Measurements from ENCODE around the gene DENND2C.

The DENND2C gene

DNA sequence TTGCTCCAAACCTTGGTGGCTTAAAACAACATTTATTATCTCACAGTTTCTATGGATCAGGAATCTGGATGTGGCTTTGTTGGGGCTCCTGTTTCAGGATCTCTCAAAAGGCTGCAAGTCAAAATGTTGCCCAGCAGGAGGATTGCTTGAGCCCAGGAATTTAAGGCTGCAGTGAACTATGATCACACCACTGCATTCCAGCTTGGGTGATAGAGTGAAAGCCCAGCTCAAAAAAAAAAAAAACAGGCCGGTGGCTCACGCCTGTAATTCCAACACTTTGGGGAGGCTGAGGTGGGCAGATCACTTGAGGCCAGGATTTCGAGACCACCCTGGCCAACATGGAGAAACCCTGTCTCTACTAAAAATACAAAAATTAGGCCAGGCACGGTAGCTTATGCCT lies 118.4 kb downstream of the DENND2C start:
- no peak for DNase-seq (ENCODE audit: low spot score)
- TF ChIP-seq, protein P1, sequence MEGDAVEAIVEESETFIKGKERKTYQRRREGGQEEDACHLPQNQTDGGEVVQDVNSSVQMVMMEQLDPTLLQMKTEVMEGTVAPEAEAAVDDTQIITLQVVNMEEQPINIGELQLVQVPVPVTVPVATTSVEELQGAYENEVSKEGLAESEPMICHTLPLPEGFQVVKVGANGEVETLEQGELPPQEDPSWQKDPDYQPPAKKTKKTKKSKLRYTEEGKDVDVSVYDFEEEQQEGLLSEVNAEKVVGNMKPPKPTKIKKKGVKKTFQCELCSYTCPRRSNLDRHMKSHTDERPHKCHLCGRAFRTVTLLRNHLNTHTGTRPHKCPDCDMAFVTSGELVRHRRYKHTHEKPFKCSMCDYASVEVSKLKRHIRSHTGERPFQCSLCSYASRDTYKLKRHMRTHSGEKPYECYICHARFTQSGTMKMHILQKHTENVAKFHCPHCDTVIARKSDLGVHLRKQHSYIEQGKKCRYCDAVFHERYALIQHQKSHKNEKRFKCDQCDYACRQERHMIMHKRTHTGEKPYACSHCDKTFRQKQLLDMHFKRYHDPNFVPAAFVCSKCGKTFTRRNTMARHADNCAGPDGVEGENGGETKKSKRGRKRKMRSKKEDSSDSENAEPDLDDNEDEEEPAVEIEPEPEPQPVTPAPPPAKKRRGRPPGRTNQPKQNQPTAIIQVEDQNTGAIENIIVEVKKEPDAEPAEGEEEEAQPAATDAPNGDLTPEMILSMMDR (conservative IDR thresholded peaks at IDR 0.05; ENCODE audit: low read depth): no peak
- no peak overlapping the region for H3K27ac ChIP-seq
- CTCF ChIA-PET: no interaction called here
- POLR2A ChIA-PET (ENCODE audit: low non-redundant PET): no interaction called here

GRCh38 chr1:114550336-114550735 lies 119.5 kb downstream of the DENND2C start:
- ChIA-PET CTCF (interaction anchor here (0.6 kb wide), 1 partner anchor 58 kb away, joined by 3 read pairs; no protein-coding TSS in a partner anchor), POLR2A (ENCODE audit: low non-redundant PET) (no interaction called here)
- DNase-seq (ENCODE audit: low spot score): no peak
- no peak overlapping the region for H3K27ac ChIP-seq
- TF ChIP-seq, protein P1 (conservative IDR thresholded peaks at IDR 0.05; ENCODE audit: low read depth): no peak

DNA sequence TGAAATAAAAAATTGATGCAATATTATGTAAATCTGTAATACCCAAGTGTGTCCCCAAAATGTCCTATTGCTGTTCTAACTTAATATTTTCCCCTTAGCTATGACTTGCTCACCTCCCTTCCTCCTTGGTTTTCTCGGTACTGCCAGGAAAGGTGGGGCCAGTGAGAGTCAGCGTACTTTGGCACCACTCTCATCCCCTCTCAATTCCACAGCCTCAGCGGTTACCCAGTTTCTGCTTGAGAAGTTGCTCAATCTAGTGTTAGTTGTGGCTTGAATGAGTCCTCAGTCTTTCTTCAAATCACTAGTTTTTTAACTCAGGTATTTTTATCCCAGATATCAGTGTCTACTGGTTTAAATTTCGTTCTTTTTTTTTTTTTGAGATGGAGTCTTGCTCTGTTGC lies 120.7 kb downstream of the DENND2C start:
- ChIA-PET CTCF (interaction anchor here (0.6 kb wide), 1 partner anchor 136 kb away, joined by 3 read pairs; no protein-coding TSS in a partner anchor), POLR2A (ENCODE audit: low non-redundant PET) (no interaction called here)
- no peak overlapping the region for H3K27ac ChIP-seq
- no peak for DNase-seq (ENCODE audit: low spot score)
- TF ChIP-seq, protein P1 (conservative IDR thresholded peaks at IDR 0.05; ENCODE audit: low read depth): no peak

- DNase-seq (ENCODE audit: low spot score): no peak
- CTCF ChIA-PET: no interaction called here
- TF ChIP-seq, protein P1 (conservative IDR thresholded peaks at IDR 0.05; ENCODE audit: low read depth): no peak
- no peak overlapping the region for H3K27ac ChIP-seq
- POLR2A ChIA-PET (ENCODE audit: low non-redundant PET): no interaction called here
Measured at GRCh38 chr1:114547076-114547475, 122.8 kb downstream of the DENND2C start.

DNA sequence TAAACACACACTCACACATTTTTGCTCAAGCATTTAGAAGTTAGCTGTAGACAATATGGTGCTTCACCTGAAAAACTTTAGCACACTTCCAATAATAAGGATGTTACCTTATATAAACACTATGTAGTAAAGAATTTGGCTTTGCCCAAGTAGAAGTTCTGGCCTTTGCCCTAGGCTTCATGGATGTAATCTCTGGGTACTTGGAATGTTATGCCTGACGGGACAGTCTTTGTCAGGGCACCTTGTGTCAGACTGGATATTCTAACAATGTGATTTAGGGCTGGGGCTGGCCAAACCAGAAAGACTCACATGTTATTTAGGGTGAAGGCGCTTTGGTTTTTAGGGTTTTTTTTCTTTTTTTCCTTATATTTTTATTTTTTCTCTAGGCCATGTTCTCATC lies 124.1 kb downstream of the DENND2C start:
- TF ChIP-seq, protein P1 (conservative IDR thresholded peaks at IDR 0.05; ENCODE audit: low read depth): no peak
- CTCF ChIA-PET: interaction anchor here (0.6 kb wide), 1 partner anchor 1044 kb away, joined by 3 read pairs; no protein-coding TSS in a partner anchor
- no peak for DNase-seq (ENCODE audit: low spot score)
- no peak overlapping the region for H3K27ac ChIP-seq
- POLR2A ChIA-PET (ENCODE audit: low non-redundant PET): no interaction called here

DNA sequence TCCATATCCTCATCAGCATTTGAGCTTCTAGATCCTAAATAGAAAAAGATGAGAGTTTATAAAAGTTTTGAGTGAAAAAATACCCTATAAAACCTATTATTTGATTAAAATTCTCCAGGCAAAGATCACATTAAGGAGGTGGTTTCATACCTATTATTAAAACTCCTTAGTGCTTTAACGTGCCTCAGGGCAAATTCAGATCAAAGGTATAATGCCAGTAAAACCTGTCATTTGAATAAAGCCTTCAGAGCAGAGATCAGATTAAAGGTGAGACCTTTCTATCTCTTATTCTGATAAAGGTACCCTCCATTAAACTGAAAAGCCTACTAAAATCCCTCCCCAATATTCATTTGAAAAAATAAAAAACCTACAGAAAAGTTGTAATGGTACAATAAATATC lies 124.5 kb downstream of the DENND2C start:
- TF ChIP-seq, protein P1 (conservative IDR thresholded peaks at IDR 0.05; ENCODE audit: low read depth): no peak
- ChIA-PET POLR2A (ENCODE audit: low non-redundant PET) (no interaction called here), CTCF (no interaction called here)
- DNase-seq (ENCODE audit: low spot score): no peak
- H3K27ac ChIP-seq: no peak overlapping the region

GRCh38 chr1:114540821-114541220 lies 129.0 kb downstream of the DENND2C start:
- ChIA-PET POLR2A (ENCODE audit: low non-redundant PET) (no interaction called here), CTCF (no interaction called here)
- DNase-seq (ENCODE audit: low spot score): no peak
- H3K27ac ChIP-seq: no peak overlapping the region
- TF ChIP-seq, protein P1 (conservative IDR thresholded peaks at IDR 0.05; ENCODE audit: low read depth): no peak

Measured in RWPE1 (cell line).